ENCODE measurements around the gene NCR2.

NCR2 gene

GRCh38 chr6:41346441-41346840, 11.0 kb downstream of the NCR2 start:
- no peaks in the 10 kb centered on the region for H3K9me3 ChIP-seq (ENCODE audit: low read depth, low read length)
- TF ChIP-seq EZH2 (IDR thresholded peaks at IDR 0.05), result no peak
- TF ChIP-seq POLR2AphosphoS5 (IDR thresholded peaks at IDR 0.05; ENCODE audit: borderline replicate concordance, low read depth, low read length), result no peak
- no peak for TF ChIP-seq FOXP2 (optimal IDR thresholded peaks at IDR 0.05; ENCODE audit: control extremely low read depth, extremely low read length, insufficient read depth)
- no peaks in the 10 kb centered on the region for H3K36me3 ChIP-seq (ENCODE audit: insufficient read depth, low read length)
- DNase-seq (ENCODE audit: low read depth, low spot score), result no peak
- H3K9ac ChIP-seq (ENCODE audit: insufficient read length), result no peak overlapping the region
- no peak overlapping the region for H3K4me3 ChIP-seq
- H3K27ac ChIP-seq, result no peak overlapping the region

- DNase-seq (ENCODE audit: low read depth, low spot score), result no peak
- TF ChIP-seq FOXP2 (optimal IDR thresholded peaks at IDR 0.05; ENCODE audit: control extremely low read depth, extremely low read length, insufficient read depth), result no peak
- no peak for TF ChIP-seq POLR2AphosphoS5 (IDR thresholded peaks at IDR 0.05; ENCODE audit: borderline replicate concordance, low read depth, low read length)
- no peak for TF ChIP-seq EZH2 (IDR thresholded peaks at IDR 0.05)
- Histone ChIP-seq H3K4me3 (no peak overlapping the region), H3K9me3 (ENCODE audit: low read depth, low read length) (no peaks in the 10 kb centered on the region), H3K9ac (ENCODE audit: insufficient read length) (no peak overlapping the region), H3K36me3 (ENCODE audit: insufficient read depth, low read length) (no peaks in the 10 kb centered on the region), H3K27ac (no peak overlapping the region)
Observed at GRCh38 chr6:41347378-41348050, 12.1 kb downstream of the NCR2 start.

GRCh38 chr6:41348934-41349333, 13.5 kb downstream of the NCR2 start:
- no peak for DNase-seq (ENCODE audit: low read depth, low spot score)
- Histone ChIP-seq H3K27ac (no peak overlapping the region), H3K9ac (ENCODE audit: insufficient read length) (no peak overlapping the region), H3K36me3 (ENCODE audit: insufficient read depth, low read length) (no peaks in the 10 kb centered on the region), H3K9me3 (ENCODE audit: low read depth, low read length) (no peaks in the 10 kb centered on the region), H3K4me3 (no peak overlapping the region)
- TF ChIP-seq FOXP2 (optimal IDR thresholded peaks at IDR 0.05; ENCODE audit: control extremely low read depth, extremely low read length, insufficient read depth) (no peak), POLR2AphosphoS5 (IDR thresholded peaks at IDR 0.05; ENCODE audit: borderline replicate concordance, low read depth, low read length) (no peak), EZH2 (IDR thresholded peaks at IDR 0.05) (no peak)

GRCh38 chr6:41352396-41352795, 17.0 kb downstream of the NCR2 start:
- Histone ChIP-seq H3K27ac (no peak overlapping the region), H3K36me3 (ENCODE audit: insufficient read depth, low read length) (no peaks in the 10 kb centered on the region), H3K9me3 (ENCODE audit: low read depth, low read length) (no peaks in the 10 kb centered on the region), H3K4me3 (no peak overlapping the region), H3K9ac (ENCODE audit: insufficient read length) (no peak overlapping the region)
- TF ChIP-seq EZH2 (IDR thresholded peaks at IDR 0.05) (no peak), POLR2AphosphoS5 (IDR thresholded peaks at IDR 0.05; ENCODE audit: borderline replicate concordance, low read depth, low read length) (no peak), FOXP2 (optimal IDR thresholded peaks at IDR 0.05; ENCODE audit: control extremely low read depth, extremely low read length, insufficient read depth) (no peak)
- no peak for DNase-seq (ENCODE audit: low read depth, low spot score)

GRCh38 chr6:41352907-41353306, 17.5 kb downstream of the NCR2 start:
- Histone ChIP-seq H3K27ac (no peak overlapping the region), H3K9ac (ENCODE audit: insufficient read length) (no peak overlapping the region), H3K9me3 (ENCODE audit: low read depth, low read length) (no peaks in the 10 kb centered on the region), H3K36me3 (ENCODE audit: insufficient read depth, low read length) (no peaks in the 10 kb centered on the region), H3K4me3 (no peak overlapping the region)
- no peak for DNase-seq (ENCODE audit: low read depth, low spot score)
- TF ChIP-seq EZH2 (IDR thresholded peaks at IDR 0.05) (no peak), POLR2AphosphoS5 (IDR thresholded peaks at IDR 0.05; ENCODE audit: borderline replicate concordance, low read depth, low read length) (no peak), FOXP2 (optimal IDR thresholded peaks at IDR 0.05; ENCODE audit: control extremely low read depth, extremely low read length, insufficient read depth) (no peak)

GRCh38 chr6:41353333-41353732, 17.9 kb downstream of the NCR2 start:
- DNase-seq (ENCODE audit: low read depth, low spot score), result no peak
- Histone ChIP-seq H3K36me3 (ENCODE audit: insufficient read depth, low read length) (no peaks in the 10 kb centered on the region), H3K4me3 (no peak overlapping the region), H3K9ac (ENCODE audit: insufficient read length) (no peak overlapping the region), H3K27ac (no peak overlapping the region), H3K9me3 (ENCODE audit: low read depth, low read length) (no peaks in the 10 kb centered on the region)
- TF ChIP-seq EZH2 (IDR thresholded peaks at IDR 0.05), result no peak
- TF ChIP-seq FOXP2 (optimal IDR thresholded peaks at IDR 0.05; ENCODE audit: control extremely low read depth, extremely low read length, insufficient read depth), result no peak
- no peak for TF ChIP-seq POLR2AphosphoS5 (IDR thresholded peaks at IDR 0.05; ENCODE audit: borderline replicate concordance, low read depth, low read length)

GRCh38 chr6:41355952-41356351, 20.5 kb downstream of the NCR2 start:
- H3K9me3 ChIP-seq (ENCODE audit: low read depth, low read length), result no peaks in the 10 kb centered on the region; the same call in 1 of the 2 replicates
- no peak overlapping the region for H3K4me3 ChIP-seq
- H3K36me3 ChIP-seq (ENCODE audit: insufficient read depth, low read length), result no peaks in the 10 kb centered on the region
- no peak overlapping the region for H3K27ac ChIP-seq
- H3K9ac ChIP-seq (ENCODE audit: insufficient read length), result no peak overlapping the region
- no peak for TF ChIP-seq FOXP2 (optimal IDR thresholded peaks at IDR 0.05; ENCODE audit: control extremely low read depth, extremely low read length, insufficient read depth)
- TF ChIP-seq EZH2 (IDR thresholded peaks at IDR 0.05), result no peak
- no peak for TF ChIP-seq POLR2AphosphoS5 (IDR thresholded peaks at IDR 0.05; ENCODE audit: borderline replicate concordance, low read depth, low read length)
- no peak for DNase-seq (ENCODE audit: low read depth, low spot score)

GRCh38 chr6:41356825-41357224, 21.4 kb downstream of the NCR2 start:
- no peak overlapping the region for H3K4me3 ChIP-seq
- H3K9ac ChIP-seq (ENCODE audit: insufficient read length), result no peak overlapping the region
- H3K9me3 ChIP-seq (ENCODE audit: low read depth, low read length), result no peaks in the 10 kb centered on the region; the same call in 1 of the 2 replicates
- TF ChIP-seq FOXP2 (optimal IDR thresholded peaks at IDR 0.05; ENCODE audit: control extremely low read depth, extremely low read length, insufficient read depth) (no peak), POLR2AphosphoS5 (IDR thresholded peaks at IDR 0.05; ENCODE audit: borderline replicate concordance, low read depth, low read length) (no peak), EZH2 (IDR thresholded peaks at IDR 0.05) (no peak)
- H3K27ac ChIP-seq, result no peak overlapping the region
- DNase-seq (ENCODE audit: low read depth, low spot score), result no peak
- no peaks in the 10 kb centered on the region for H3K36me3 ChIP-seq (ENCODE audit: insufficient read depth, low read length)

- Histone ChIP-seq H3K4me3 (no peak overlapping the region), H3K9me3 (ENCODE audit: low read depth, low read length) (no peaks in the 10 kb centered on the region; the same call in 1 of the 2 replicates), H3K9ac (ENCODE audit: insufficient read length) (no peak overlapping the region), H3K36me3 (ENCODE audit: insufficient read depth, low read length) (no peaks in the 10 kb centered on the region), H3K27ac (no peak overlapping the region)
- TF ChIP-seq FOXP2 (optimal IDR thresholded peaks at IDR 0.05; ENCODE audit: control extremely low read depth, extremely low read length, insufficient read depth), result no peak
- no peak for TF ChIP-seq EZH2 (IDR thresholded peaks at IDR 0.05)
- TF ChIP-seq POLR2AphosphoS5 (IDR thresholded peaks at IDR 0.05; ENCODE audit: borderline replicate concordance, low read depth, low read length), result no peak
- DNase-seq (ENCODE audit: low read depth, low spot score), result no peak
Observed at GRCh38 chr6:41358503-41358902, 23.1 kb downstream of the NCR2 start.

All from SK-N-MC (cell line).